G401 (cell line): ENCODE measurements around the gene BDH1. TPM values are rescaled to one million over a fixed set of nuclear protein-coding genes. Genes with fewer than 3 reads are reported as not detected.
"Not testable (repeated sequence)": the region's sequence is repeated elsewhere in the genome, so short reads cannot be mapped to it uniquely, and the experiment has no call there.

Source experiments
- DNase-seq: peaks from one replicate; pipeline ENCODE4 v3.0.0-alpha.2; 2015; ENCODE audit warnings: low spot score
- in situ Hi-C: cut with HindIII; loops from 2 replicates; pipeline ENCODE4 v1.10.0; 2016; ENCODE audit warnings: low sequenced_read_pairs, mixed read lengths
- total RNA-seq: library from RNA; depleted of rRNA; stranded (reverse); fragments of >200 nt; shearing (Covaris generic); gene quantifications from 2 replicates; pipeline ENCODE4 v1.2.3, GENCODE V29; 2014

The BDH1 gene
- total RNA-seq, 1 experiment from 2014 or later, result not detected

DNA sequence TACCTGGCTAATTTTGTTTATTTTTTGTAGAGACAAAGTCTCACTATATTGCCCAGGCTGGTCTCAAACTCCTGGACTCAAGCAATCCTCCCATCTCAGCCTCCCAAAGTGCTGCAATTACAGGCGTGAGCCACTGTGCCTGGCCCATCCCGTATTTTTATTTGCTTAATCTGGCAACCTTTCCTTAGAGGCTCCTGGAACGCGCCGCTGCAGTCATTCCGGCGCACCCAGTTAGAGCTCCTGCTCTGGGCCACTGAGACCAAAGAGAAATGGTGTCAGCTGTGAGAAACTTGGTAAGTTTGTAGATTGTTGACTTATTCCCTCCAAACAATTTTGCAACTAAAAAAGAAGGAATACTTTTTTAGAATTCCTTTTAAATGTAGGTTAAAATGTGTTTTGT is 78.0 kb downstream of the BDH1 start:
- DNase-seq, in situ Hi-C loops: not testable (repeated sequence)

DNA sequence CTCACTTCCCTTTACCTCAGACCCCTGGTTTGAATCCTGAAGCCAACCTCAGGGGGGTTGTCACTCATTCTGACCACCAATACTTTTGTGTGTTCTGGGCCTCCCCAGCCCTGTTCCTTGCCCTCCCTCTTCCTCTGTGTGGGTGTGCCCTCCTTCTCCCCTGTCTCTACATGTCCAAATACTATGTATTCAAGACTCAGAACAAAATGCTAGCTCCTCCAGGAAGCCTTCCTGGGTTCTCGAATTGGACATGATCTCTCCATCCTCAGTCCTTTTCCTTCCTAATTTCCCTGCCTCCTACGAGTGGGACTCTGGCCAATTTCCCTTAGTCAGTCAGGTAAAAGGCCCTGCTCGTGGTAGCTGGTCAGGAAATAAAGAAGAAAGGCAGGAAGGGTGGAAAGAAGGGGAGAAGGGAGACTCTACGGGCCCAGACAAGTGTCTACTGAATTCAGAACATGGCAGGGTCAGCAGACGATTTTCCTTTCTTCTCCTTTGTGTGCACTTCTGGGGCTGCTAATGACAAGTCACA is 79.7 kb downstream of the BDH1 start:
- DNase-seq, result no peak
- in situ Hi-C loops, result no loop called here

DNA sequence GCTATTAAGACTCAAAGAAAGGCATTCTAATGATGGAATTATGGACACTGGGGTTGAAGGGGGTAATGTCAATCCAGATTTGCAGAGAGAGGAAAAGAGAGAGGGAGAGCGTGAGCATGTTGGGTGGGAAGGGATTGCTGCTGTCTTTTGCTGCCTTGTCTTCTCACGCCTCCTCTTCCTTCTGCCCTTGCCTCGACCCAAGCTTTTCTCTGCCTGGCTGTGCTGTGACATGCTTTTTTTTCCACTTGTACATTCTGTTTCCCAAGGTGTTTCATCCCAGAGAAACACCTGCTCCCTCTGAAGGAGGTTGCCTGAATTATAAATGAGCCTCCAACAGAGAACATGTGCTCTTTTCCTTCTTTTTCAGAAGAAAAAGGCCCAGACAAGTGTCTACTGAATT is 80.3 kb downstream of the BDH1 start:
- DNase-seq, result peak; percentile 83
- in situ Hi-C loops, result no loop called here

DNA sequence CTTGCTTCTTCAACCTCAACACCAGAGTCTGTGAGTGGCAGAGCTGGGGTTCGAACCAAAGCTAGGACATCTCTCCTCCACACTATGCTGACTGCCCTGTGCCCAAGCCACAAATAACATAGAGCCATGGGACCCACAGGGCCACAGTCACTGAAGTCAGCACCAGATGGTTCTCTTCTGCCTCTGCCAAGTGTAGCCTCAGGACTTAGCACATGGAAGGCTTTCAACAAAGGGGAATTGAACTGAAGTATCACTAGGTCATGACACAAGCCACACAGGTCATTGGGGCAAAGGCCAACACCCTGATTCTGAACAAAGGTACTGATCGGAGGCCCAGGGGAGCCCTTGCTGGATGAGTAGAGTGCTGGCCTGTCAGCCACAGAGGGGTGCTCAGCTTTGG is 83.6 kb downstream of the BDH1 start:
- DNase-seq, result peak; percentile 75
- in situ Hi-C loops, result no loop called here

DNA sequence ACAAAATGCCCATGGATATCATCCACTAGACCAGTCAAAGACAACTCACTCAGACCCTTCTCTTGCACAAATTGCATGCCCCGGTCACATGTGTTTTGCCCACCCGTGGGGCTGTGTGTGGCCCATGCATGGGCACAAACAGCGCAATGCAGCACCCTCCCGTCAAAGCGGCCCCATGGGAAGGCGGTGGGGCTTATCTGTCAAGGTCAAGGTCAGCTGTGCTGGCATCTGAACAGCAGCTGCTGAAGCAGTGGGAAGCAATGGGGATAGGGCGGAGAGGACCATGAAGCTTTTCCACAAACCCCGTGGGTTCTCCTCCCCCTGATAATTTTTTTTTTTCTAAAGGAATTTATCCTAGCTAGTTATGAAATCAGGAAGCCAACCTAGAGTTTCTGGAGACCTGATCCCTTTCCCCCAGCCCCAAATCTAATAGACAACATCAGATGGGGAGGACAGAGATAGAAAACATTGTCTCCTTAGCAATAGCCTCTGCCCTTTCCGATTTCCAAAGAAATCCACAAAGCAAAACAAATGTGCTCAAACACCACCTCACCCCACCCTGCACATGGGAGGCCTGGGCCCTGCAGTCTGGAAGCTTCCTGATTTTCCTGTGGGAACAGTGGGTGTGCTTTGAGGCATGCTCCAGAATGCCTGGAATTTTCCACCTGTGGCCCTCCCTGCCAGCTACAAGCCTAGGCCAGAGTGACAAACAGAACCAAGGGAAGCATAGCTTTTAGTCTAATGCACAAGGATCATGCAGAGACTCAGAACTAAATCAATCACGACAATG is 84.4 kb downstream of the BDH1 start:
- peak; percentile 62 for DNase-seq
- in situ Hi-C loops, result no loop called here

DNA sequence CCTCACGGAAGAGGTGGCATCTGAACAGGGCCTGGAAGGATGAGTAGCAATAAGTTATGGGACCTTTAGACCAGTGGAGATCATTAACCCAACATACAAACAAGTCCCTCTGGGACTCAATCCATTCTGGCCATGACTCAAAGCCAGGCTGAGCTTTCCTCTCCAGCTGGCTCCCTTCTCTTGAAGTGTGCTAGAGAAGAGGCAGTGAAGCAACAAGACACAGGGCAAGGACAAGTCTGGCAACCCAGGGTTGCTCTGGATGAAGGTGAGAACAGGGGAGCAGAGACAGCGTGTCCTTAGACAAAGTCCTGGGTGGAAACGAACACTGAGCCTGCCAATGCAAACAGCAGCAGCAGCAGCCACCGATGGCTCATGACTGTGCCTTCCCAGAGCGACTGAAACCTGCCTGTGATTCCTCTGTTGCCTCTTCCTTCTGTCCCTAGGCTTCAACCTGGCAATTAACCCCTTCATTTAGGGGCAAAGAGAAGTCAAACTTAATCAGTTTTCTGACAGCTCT is 86.8 kb downstream of the BDH1 start:
- DNase-seq, result peak; percentile 59

DNA sequence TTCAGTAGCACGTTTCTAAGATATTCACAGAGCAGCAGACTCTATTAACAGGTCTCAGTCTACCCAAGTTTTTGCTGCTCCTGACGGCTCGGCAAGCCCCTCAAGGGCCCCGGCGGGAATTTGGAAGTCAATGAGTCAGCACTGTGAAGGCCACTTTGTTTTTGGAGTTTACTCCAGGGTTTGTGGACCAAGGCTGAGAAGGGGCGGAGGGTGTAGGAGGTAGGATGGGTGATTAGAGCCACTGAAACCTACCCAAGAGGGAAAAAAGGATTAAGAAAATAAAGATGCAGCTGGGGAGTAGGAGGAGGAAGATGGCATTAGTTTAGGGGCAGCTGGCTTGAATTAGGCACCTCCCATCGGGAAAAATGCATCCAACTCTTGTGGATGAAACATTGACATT is 87.6 kb downstream of the BDH1 start:
- DNase-seq, result no peak
- in situ Hi-C loops, result no loop called here

More for the DNA sequence above, 86.8 kb downstream of the BDH1 start:
- in situ Hi-C loops, result no loop called here

DNA sequence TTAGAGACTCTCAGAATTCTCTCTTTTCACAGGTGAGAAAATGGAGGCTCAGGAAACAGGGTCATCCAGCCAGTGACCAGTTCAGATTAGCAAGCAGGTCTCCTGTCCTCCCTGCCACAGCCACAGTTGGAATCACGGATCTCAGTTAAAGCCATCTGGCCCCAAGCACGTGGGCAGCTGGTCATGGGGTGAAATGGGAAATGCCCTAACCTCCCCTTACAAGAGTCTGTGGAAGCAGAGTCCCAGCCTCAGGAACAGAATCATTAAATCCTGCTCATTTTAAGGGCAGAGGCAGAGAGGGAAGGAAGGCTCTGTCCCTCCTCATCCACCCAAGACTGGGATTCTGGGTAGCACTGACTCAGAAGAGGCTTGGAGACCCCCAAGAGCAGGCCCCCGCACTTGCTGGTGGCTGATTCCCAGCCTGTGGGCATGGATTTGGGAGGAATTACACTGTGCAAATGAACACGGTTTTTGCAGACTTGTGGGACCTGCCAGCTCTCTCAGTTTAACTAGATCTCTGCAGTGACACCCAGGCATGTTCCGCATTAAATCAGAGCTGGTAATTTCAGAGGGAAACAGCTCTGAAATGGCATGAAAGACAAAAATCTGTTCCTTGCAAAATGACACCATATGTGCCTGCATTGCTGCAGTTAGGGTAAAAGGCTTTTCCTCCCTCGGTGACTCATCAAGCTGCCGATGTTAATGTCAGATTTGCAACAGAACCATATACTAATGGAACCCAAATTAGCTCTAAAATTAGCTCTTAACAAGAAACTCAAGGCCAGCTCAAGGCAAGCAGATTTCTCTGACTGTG is 89.0 kb downstream of the BDH1 start:
- peak; percentile 93 for DNase-seq
- in situ Hi-C loops, result no loop called here

DNA sequence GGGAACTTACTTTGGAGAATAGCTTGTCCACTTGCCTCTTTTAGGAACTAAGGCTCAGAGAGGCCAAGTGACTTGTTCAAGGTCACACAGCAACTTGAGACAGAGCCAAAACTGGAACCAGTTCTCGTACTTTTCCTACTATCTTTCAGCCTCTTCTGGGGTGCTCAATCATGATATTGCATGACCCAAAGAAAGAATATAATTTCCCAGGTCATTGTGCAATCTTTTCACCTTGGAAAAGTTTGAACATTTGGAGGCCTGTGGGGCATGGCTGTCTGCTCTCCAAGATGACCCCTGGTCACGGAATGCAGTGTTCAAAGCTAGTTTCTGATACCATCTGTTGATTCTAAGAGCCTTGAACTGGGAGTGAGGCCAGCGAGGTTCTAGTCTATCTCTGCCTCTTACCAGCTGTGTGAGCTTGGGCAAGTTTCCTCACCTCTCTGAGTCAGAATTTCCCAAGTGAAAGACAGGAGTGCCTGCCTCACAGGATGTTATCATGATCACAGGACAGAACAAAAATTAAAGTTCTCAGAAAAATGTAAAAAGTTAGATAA is 89.7 kb downstream of the BDH1 start:
- in situ Hi-C loops, result no loop called here
- DNase-seq, result no peak

DNA sequence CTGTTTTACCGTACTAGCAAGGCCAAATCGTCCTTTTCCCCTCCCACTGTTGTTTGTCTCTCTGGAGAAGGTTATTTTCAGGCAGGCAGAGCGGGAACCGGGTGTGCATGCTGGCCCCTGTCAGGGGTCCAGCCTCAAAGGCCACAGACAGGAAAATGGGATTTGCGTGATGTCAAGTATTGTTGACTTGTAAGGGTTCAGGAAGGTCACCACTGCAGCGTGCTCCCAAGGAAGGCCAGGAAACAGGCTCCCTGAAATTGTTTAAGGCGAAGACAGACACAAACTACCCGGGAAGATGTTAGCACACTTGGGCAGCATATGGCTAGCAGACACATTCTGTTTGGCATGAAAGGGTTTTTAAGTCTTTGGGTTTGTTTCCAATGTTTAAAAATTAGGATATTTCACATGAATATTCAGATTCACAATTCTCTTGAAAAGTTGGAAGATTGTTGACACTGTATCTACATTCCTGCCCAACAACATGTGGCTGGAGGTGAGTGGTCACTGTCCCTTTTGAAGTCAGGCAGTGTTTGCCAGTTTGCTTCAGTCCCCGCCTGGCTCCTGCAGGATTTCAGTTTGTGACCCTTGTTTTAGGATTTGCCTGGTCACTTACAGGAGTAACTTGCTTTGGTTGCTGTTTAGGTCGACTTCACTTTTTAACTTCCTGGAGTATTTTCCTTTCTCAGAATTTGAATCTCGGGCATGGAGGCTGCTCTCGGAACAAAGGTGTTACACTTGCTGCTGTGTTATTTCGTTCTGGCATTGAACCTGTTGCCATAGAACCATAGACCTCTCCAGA is 90.4 kb downstream of the BDH1 start:
- in situ Hi-C loops, result no loop called here
- peak; percentile 55 for DNase-seq

DNA sequence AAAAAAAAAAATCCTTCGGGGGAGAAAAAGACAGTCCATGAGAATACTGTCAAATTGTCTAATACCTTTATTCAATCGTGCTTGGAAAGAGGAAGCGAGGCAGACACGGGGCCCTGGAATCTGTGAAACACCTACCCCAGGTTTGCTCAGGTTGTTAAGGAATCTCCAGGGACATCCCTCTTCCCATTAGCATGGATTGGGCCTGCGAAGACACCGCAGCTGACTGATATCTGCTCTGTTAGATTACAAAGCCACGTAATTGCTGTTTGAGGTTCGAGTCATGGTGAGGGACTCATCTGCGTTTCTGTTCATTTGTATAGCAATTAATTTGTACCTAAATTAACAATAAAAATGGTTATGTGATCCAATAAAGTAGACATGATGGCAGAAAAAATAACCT is 91.0 kb downstream of the BDH1 start:
- DNase-seq, result no peak
- in situ Hi-C loops, result no loop called here

DNA sequence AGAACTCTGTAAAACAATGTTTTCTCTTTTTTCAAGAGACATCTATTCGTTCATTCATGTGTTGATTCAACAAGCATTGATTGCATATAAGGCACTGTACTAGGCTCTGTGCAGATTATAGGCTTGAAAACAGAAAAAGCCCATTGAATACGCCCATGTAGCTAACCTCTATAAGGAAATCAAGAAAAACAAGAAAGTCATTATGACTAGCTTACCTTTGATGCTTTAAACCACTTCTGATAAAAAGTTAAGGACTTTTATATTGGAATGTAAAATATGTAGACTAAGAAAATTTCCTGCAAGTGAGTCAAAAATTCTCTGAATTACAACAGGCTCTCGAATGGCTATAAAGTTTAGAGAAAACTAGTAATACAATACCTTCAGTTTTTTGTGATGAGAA is 92.5 kb downstream of the BDH1 start:
- no peak for DNase-seq
- in situ Hi-C loops, result no loop called here

DNA sequence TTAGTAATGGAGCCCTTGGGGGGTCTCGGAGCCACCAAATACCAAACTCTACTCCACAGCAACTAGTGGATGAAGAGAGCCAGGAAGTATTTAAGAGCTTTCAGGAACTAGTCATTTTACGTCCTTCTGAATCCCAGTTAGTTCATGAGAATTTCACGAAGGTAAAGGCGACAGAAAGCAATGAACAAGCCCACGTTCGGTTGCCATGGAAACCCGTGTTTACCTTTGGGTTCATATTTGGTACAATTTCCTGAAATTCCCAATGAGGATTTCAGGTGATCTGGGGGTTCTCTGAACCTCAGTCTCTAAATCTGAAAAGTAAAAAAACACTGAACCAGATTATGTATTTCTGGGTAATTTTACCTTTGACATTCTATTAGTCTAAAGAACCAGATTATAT is 93.0 kb downstream of the BDH1 start:
- no peak for DNase-seq
- in situ Hi-C loops, result no loop called here

DNA sequence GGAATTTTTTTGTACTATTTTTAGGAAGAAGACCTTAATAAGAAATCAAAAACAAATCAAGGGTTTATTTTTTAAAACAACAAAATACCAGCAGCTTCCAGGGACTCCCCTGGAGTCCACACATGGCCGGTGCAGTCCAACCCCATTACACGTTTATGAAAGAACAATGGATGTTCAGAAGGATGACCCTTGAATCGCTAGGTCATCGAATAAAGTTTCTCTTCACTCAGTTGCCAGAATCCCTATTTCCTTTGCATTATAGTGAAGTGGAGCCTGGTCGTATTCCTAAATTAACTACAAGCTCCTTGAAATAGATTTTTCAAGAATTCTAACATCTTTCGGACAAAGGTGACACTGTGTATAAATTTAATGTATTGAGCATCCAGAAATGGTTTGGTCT is 95.1 kb downstream of the BDH1 start:
- no peak for DNase-seq
- in situ Hi-C loops, result no loop called here

DNA sequence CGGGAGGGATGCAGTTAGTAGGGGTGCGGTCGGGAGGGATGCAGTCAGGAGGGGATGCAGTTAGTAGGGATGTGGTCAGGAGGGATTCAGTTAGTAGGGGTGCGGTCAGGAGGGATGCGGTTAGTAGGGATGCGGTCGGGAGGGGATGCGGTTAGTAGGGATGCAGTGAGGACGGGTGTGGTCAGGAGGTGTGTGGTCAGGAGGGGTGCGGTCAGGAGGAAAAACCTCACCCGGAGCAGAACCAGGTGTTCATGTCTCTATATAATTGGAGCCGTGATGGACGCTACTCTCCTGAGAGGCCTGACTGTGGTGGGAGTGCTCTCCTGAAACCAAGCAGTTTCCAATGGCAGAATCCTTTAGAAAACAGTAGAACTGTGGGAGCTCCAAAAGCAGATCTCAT is 95.8 kb downstream of the BDH1 start:
- no peak for DNase-seq
- in situ Hi-C loops, result no loop called here
